Measurements from ENCODE around the gene HOXB4.

HOXB4 gene

DNA sequence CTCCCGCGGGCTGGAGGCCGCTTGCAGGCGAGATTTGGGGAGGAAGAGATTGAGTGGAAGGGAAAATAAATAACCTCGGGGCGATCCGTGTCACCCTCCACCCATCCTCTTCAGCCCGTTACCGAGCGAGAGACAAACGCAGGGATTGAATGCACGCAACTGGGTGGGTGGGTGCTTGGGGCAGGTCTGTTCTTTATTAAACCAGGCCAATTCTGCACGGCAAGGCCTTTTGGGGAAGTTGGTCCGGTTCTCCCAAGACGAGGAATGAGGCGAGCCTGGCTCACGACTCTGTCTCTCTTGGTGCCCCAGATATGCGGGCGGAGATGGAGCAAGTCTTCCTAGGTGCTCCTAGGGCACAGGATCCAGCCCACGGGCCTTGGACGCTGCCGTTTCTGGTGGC is 33.1 kb upstream of the HOXB4 start:
- Histone ChIP-seq H3K9me3 (ENCODE audit: control insufficient read depth, low read length) (no peaks in the 10 kb centered on the region), H3K9ac (no peak overlapping the region), H3K27ac (no peak overlapping the region), H3K36me3 (ENCODE audit: control insufficient read depth, insufficient read depth, low read length) (no peaks in the 10 kb centered on the region), H3K27me3 (ENCODE audit: control insufficient read depth, insufficient read depth, low read length) (peaks cover 31% of the 10 kb centered on the region), H3K79me2 (no peaks in the 10 kb centered on the region), H2AFZ (no peak overlapping the region), H3K4me1 (no peaks in the 10 kb centered on the region), H3K4me2 (ENCODE audit: low read length) (peak overlapping the region; percentile 66), H3K4me3 (ENCODE audit: low read depth, low read length) (peak overlapping the region; percentile 52)
- no peak for TF ChIP-seq CTCF (IDR thresholded peaks at IDR 0.05)

DNA sequence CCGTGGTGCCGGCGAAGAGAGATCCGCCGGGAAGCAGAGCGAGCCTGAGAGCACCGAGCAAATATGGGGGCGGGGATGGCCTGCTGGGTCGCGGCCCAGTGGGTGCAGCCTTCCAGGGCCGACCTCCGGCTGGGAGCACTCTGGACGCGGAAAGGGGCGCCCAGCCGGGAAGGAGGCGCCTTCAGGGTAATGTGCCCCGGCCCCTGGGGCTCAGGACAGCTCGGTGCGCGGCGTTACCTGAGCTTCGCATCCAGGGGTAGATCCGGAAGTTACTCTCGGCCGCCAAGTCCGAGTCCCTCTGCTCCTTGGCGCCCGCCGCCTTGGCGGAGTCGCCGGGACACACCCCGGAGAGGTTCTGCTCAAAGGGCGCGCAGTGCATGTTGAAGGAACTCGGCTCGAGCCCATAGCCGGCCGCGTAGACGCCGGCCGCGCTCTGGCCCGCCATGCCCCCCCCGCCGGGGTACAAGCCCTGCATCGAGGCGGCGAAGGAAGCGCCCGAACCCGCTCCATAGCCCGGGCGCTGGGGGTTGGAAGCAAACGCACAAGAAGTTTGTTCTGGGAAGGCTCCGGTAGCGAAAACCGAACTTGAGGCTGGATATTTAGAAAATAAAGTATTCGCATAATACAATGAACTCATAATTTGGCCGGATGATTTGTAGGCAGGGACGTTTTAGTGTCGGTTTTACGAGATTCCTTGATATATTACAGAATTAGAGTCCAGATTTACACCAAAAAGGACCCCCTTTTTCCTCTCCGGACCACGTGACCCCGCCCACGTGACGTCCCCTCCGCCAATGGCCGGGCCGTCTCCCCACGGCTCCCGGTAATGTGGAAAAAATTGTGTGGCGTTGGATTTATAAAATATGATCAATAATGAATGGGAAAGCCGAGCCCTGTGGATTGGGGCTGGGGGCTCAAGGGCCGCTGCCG is 32.4 kb upstream of the HOXB4 start, which contains the start of gene HOXB7:
Gene HOXB7, minus strand, starts transcription at position 736 of the 930 bp plus-strand sequence. Its CDS starts 99 bp downstream, at position 637.
- H3K4me3 ChIP-seq (ENCODE audit: low read depth, low read length): peak within 1 kb of the TSS; percentile 52

GRCh38 chr17:48609759-48610281 is 31.7 kb upstream of the HOXB4 start:
- Histone ChIP-seq H3K79me2 (no peaks in the 10 kb centered on the region), H3K27me3 (ENCODE audit: control insufficient read depth, insufficient read depth, low read length) (peaks cover 35% of the 10 kb centered on the region), H3K4me1 (no peaks in the 10 kb centered on the region), H3K36me3 (ENCODE audit: control insufficient read depth, insufficient read depth, low read length) (no peaks in the 10 kb centered on the region), H3K4me2 (ENCODE audit: low read length) (peak overlapping the region; percentile 66), H3K9me3 (ENCODE audit: control insufficient read depth, low read length) (no peaks in the 10 kb centered on the region), H3K4me3 (ENCODE audit: low read depth, low read length) (peak overlapping the region; percentile 52), H3K27ac (no peak overlapping the region), H2AFZ (no peak overlapping the region), H3K9ac (no peak overlapping the region)
- TF ChIP-seq CTCF (IDR thresholded peaks at IDR 0.05): no peak

More for the DNA sequence above, 32.4 kb upstream of the HOXB4 start, which contains the start of gene HOXB7:
- H2AFZ ChIP-seq: peak within 1 kb of the TSS; percentile 0
- no peaks in the 10 kb centered on the region for H3K36me3 ChIP-seq (ENCODE audit: control insufficient read depth, insufficient read depth, low read length)
- no peaks in the 10 kb centered on the region for H3K4me1 ChIP-seq
- H3K4me2 ChIP-seq (ENCODE audit: low read length): peak within 1 kb of the TSS; percentile 66
- H3K9me3 ChIP-seq (ENCODE audit: control insufficient read depth, low read length): no peaks in the 10 kb centered on the region
- H3K79me2 ChIP-seq: no peaks in the 10 kb centered on the region
- H3K27ac ChIP-seq: no peak within 1 kb of the TSS
- TF ChIP-seq CTCF (IDR thresholded peaks at IDR 0.05): no peak
- peaks cover 32% of the 10 kb centered on the region for H3K27me3 ChIP-seq (ENCODE audit: control insufficient read depth, insufficient read depth, low read length)
- no peak within 1 kb of the TSS for H3K9ac ChIP-seq

- Histone ChIP-seq H3K79me2 (no peaks in the 10 kb centered on the region), H3K9me3 (ENCODE audit: control insufficient read depth, low read length) (no peaks in the 10 kb centered on the region), H3K36me3 (ENCODE audit: control insufficient read depth, insufficient read depth, low read length) (no peaks in the 10 kb centered on the region), H3K27me3 (ENCODE audit: control insufficient read depth, insufficient read depth, low read length) (peaks cover 43% of the 10 kb centered on the region), H2AFZ (no peak overlapping the region), H3K4me2 (ENCODE audit: low read length) (no peak overlapping the region), H3K9ac (no peak overlapping the region), H3K4me1 (no peaks in the 10 kb centered on the region), H3K4me3 (ENCODE audit: low read depth, low read length) (no peak overlapping the region), H3K27ac (no peak overlapping the region)
- TF ChIP-seq CTCF (IDR thresholded peaks at IDR 0.05): no peak
Measured at GRCh38 chr17:48609033-48609432, 30.9 kb upstream of the HOXB4 start.

All from parathyroid adenoma (tissue), 2 donors.